Fibroblast of lung (primary cell): ENCODE measurements around the gene IRGC. TPM values are rescaled to one million over a fixed set of nuclear protein-coding genes. Genes with fewer than 3 reads are reported as not detected.
"Not testable (repeated sequence)": the region's sequence is repeated elsewhere in the genome, so short reads cannot be mapped to it uniquely, and the experiment has no call there.

Source experiments
- DNase-seq, 2 donors: peaks; one replicate each; pipeline versions ENCODE4 v3.0.0 to v3.0.0-alpha.2; 2010; ENCODE audit warnings: low read depth in 2 of 2
- H2AFZ ChIP-seq: 2 replicates; pipeline ENCODE4 v1.5.1; 2012; ENCODE audit warnings: low read length, control low read depth, inconsistent platforms
- H3K27ac ChIP-seq: 2 replicates; pipeline ENCODE4 v1.5.1; 2011; ENCODE audit warnings: low read length, control low read depth; ENCODE audit not compliant: insufficient read depth
- H3K27me3 ChIP-seq: 2 replicates; pipeline ENCODE4 v1.5.1; 2011; ENCODE audit warnings: mild to moderate bottlenecking, low read length; ENCODE audit not compliant: control insufficient read depth, insufficient read depth
- H3K36me3 ChIP-seq: 2 replicates; pipeline ENCODE4 v1.5.1; 2011; ENCODE audit warnings: low read length; ENCODE audit not compliant: control insufficient read depth, insufficient read depth
- H3K4me1 ChIP-seq: 2 replicates; pipeline ENCODE4 v1.5.1; 2011; ENCODE audit warnings: low read length; ENCODE audit not compliant: control insufficient read depth, insufficient read depth; ENCODE audit errors: extremely low read depth
- H3K4me2 ChIP-seq: 2 replicates; pipeline ENCODE4 v1.5.1; 2011; ENCODE audit warnings: low read length, control low read depth; ENCODE audit not compliant: insufficient read depth; ENCODE audit errors: extremely low read depth
- H3K4me3 ChIP-seq, 4 experiments: fragments of 200-600 bp in 1 of 4; sonication (generic) in 1 of 4; replicated peaks in 1 of 4; 2 replicates each; pipeline ENCODE4 v1.5.1; 2011 to 2016; ENCODE audit warnings: low read length in 4 of 4, low read depth in 3 of 4, mild to moderate bottlenecking in 3 of 4, control low read depth in 2 of 4, inconsistent platforms in 1 of 4, mixed read lengths in 1 of 4; ENCODE audit not compliant: insufficient read depth in 1 of 4; ENCODE audit errors: control extremely low read depth in 1 of 4
- H3K79me2 ChIP-seq: 2 replicates; pipeline ENCODE4 v1.5.1; 2012; ENCODE audit warnings: mild to moderate bottlenecking, low read length, inconsistent platforms; ENCODE audit not compliant: control insufficient read depth, insufficient read depth
- H3K9ac ChIP-seq: 2 replicates; pipeline ENCODE4 v1.5.1; 2011; ENCODE audit warnings: mild to moderate bottlenecking, low read length, control low read depth; ENCODE audit not compliant: insufficient read depth
- H3K9me3 ChIP-seq: 2 replicates; pipeline ENCODE4 v1.5.1; 2012; ENCODE audit warnings: low read depth, low read length; ENCODE audit not compliant: control insufficient read depth, insufficient read depth
- H4K20me1 ChIP-seq: 2 replicates; pipeline ENCODE4 v1.5.1; 2011; ENCODE audit warnings: low read length; ENCODE audit not compliant: control insufficient read depth, insufficient read depth; ENCODE audit errors: extremely low read depth
- CTCF ChIP-seq, 2 donors: IDR thresholded peaks in 1 of 2; conservative IDR thresholded peaks in 1 of 2; 1 replicate in 1 of 2; 2 replicates in 1 of 2; pipeline ENCODE4 v1.5.1; 2011 to 2012; ENCODE audit warnings: low read length in 2 of 2, control low read depth in 1 of 2, inconsistent platforms in 1 of 2, low read depth in 1 of 2, mild to moderate bottlenecking in 1 of 2
- EZH2 ChIP-seq: IDR thresholded peaks from 2 replicates; pipeline ENCODE4 v1.5.1; 2012; ENCODE audit warnings: low read length, control low read depth, mild to moderate bottlenecking; ENCODE audit errors: missing control alignments
- polyA plus RNA-seq, 2 donors: library from polyadenylated mRNA; depleted of rRNA in 1 of 2; stranded (reverse) in 1 of 2; unstranded in 1 of 2; fragments of >200 nt; gene quantifications; 2 replicates each; pipeline ENCODE4 v1.2.1, GENCODE V29; 2011 to 2012; ENCODE audit warnings: missing spikeins in 1 of 2
- total RNA-seq: library from RNA; depleted of rRNA; stranded (reverse); fragments of >200 nt; gene quantifications from 2 replicates; pipeline ENCODE4 v1.2.1, GENCODE V29; 2014

The IRGC gene
- total and polyA plus RNA-seq, 2 donors (not counting 1 experiment from before 2014, with no cell fraction given) = not detected

- no peak overlapping the region for H3K9ac ChIP-seq
- H3K4me2 ChIP-seq = no peak overlapping the region
- no peaks in the 10 kb centered on the region for H3K9me3 ChIP-seq
- H3K4me3 ChIP-seq = no peak overlapping the region
- DNase-seq = peak in 1 of 2 donors; percentile 48
- no peaks in the 10 kb centered on the region for H4K20me1 ChIP-seq
- H3K79me2 ChIP-seq = no peaks in the 10 kb centered on the region
- H3K27me3 ChIP-seq = no peaks in the 10 kb centered on the region
- peaks cover 34% of the 10 kb centered on the region for H3K4me1 ChIP-seq
- H3K36me3 ChIP-seq = no peaks in the 10 kb centered on the region
- H3K27ac ChIP-seq = no peak overlapping the region
- TF ChIP-seq EZH2 = no peak
- no peak for TF ChIP-seq CTCF (conservative IDR thresholded peaks at IDR 0.05 in 1 of 2, IDR thresholded peaks at IDR 0.05 in 1 of 2; ENCODE audit: low read depth in 1 of 2, low read length in 2 of 2)
- H2AFZ ChIP-seq = no peak overlapping the region
Measured at GRCh38 chr19:43760941-43761340, 45.1 kb downstream of the IRGC start.

- Histone ChIP-seq H3K27me3 (no peaks in the 10 kb centered on the region), H3K4me2 (no peak overlapping the region), H3K36me3 (no peaks in the 10 kb centered on the region), H3K4me3 (no peak overlapping the region), H3K9ac (no peak overlapping the region), H3K4me1 (peaks cover 25% of the 10 kb centered on the region), H3K79me2 (no peaks in the 10 kb centered on the region), H4K20me1 (no peaks in the 10 kb centered on the region), H3K27ac (no peak overlapping the region), H2AFZ (no peak overlapping the region), H3K9me3 (no peaks in the 10 kb centered on the region)
- TF ChIP-seq CTCF (conservative IDR thresholded peaks at IDR 0.05 in 1 of 2, IDR thresholded peaks at IDR 0.05 in 1 of 2; ENCODE audit: low read depth in 1 of 2, low read length in 2 of 2) (no peak), EZH2 (no peak)
- DNase-seq = no peak
Measured at GRCh38 chr19:43762814-43763213, 46.9 kb downstream of the IRGC start.

- Histone ChIP-seq H3K36me3 (no peaks in the 10 kb centered on the region), H3K27me3 (no peaks in the 10 kb centered on the region), H3K79me2 (no peaks in the 10 kb centered on the region), H4K20me1 (no peaks in the 10 kb centered on the region), H2AFZ (no peak overlapping the region), H3K27ac (peak overlapping the region; percentile 45), H3K9me3 (no peaks in the 10 kb centered on the region), H3K4me3 (no peak overlapping the region), H3K9ac (no peak overlapping the region), H3K4me1 (peaks cover 22% of the 10 kb centered on the region), H3K4me2 (peak overlapping the region; percentile 37)
- no peak for TF ChIP-seq CTCF (conservative IDR thresholded peaks at IDR 0.05 in 1 of 2, IDR thresholded peaks at IDR 0.05 in 1 of 2; ENCODE audit: low read depth in 1 of 2, low read length in 2 of 2)
- DNase-seq = peak in 1 of 2 donors; percentile 71
Measured at GRCh38 chr19:43763473-43763939, 47.6 kb downstream of the IRGC start.

GRCh38 chr19:43764684-43765083, 48.8 kb downstream of the IRGC start:
- not testable (repeated sequence) for H3K36me3 ChIP-seq, H4K20me1 ChIP-seq, DNase-seq, H3K27me3 ChIP-seq, H3K79me2 ChIP-seq, H3K9me3 ChIP-seq, H3K4me3 ChIP-seq
- Histone ChIP-seq H3K27ac (peak overlapping the region; percentile 90), H3K4me2 (peak overlapping the region; percentile 58), H2AFZ (peak overlapping the region; percentile 67), H3K4me1 (peaks cover 16% of the 10 kb centered on the region), H3K9ac (peak overlapping the region; percentile 39)
